HG03064 (cell line): ENCODE measurements around the gene MTHFSD.

ENCODE experiments used
- ATAC-seq: cut with Tn5 transposase; IDR thresholded peaks from one replicate; pipeline ENCODE4 v1.9.1; 2021; ENCODE audit warnings: low read depth; ENCODE audit not compliant: unreplicated experiment

Gene MTHFSD

DNA sequence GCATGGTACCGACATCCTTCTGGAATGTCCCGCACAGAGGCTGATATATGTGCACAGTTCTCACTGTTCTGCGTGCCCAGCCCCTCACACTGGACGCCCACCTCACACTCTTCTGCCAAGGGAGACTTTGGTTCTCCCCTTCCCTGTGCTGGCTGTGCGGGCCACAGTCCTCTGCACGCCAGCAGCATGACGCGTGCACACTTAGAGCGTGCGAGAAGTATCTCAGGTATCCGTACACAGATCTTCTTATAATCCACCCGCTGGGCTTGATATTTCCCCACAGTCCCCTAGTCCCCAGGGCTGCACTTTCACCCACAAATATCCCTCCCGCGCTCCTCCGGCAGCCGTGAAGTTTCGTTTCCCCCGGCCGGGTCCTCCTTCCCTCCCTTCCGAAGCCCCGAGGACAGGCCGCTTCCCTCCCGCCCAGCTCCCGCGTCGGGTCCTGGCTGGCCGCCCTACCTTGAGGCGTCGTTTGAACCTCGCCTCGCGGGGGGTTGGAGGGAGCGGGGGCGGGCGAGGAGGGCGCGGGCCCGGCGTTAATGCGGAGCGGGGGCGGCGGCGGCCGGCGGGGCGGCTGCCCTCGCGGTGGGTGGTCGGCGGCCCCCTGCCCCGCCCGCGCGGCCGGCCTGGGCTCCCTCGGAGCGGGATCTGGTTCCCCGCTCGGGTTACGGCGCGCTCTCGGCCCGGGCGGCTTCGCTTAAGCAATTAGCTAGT is 49.7 kb downstream of the MTHFSD start:
- no peak for ATAC-seq

DNA sequence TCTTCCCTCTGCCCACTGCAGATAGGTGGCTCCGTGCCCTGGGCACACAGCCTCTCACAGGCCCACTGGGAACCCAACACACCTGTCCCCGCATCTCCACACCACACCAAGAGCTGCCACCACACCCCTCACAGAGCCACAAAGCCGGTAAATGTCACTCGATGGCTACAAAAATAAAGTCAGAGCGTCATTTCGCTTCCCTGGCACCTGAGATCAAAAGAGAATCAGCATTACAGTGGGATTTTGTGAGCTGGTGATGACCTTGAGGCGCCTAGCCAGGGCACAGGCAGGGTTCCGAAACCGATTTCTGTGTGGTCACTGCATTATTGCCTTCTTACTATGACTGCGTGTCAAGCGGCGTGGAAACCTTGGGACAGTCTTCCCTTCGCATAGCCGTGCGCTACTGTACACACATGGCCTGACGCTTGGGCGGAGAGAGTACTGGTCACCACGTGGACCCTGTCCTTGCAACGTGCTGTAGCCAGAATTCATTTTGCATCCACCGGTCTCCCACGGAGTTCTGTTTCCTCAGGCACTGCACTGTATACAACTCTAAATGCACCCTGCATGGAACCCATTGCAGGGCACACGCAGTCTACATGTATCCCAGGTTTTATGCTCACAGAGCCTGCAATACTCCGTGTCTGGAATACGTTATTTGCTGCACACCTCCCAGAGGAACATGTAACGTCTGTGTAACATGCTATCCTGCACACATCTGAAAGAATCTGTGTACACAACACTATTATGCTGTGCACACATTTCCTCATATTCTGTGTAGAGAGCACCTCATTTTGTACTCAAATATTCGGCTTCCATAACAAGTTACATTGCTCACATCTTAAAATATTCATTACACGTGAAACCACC is 50.5 kb downstream of the MTHFSD start:
- ATAC-seq, result no peak

DNA sequence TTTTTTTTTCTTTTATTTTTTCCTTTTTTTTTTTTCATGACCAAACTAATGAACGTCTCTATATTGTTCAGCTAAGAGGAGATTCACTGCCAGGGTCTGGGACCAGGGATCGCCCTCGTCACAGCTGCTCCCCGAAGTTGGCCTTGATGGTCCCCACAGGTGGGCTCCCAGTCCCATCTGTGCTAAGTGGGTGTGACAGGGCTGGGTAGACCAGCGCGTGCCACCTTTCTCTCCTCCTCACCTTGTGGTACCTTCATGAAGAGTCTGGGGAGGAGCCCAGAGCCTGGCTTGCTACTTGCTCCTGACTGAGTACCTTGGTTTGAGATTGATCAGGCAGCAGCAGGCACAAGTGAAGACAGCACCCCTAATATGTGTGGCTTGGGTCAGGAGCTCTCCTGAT is 51.2 kb downstream of the MTHFSD start:
- ATAC-seq, result no peak

DNA sequence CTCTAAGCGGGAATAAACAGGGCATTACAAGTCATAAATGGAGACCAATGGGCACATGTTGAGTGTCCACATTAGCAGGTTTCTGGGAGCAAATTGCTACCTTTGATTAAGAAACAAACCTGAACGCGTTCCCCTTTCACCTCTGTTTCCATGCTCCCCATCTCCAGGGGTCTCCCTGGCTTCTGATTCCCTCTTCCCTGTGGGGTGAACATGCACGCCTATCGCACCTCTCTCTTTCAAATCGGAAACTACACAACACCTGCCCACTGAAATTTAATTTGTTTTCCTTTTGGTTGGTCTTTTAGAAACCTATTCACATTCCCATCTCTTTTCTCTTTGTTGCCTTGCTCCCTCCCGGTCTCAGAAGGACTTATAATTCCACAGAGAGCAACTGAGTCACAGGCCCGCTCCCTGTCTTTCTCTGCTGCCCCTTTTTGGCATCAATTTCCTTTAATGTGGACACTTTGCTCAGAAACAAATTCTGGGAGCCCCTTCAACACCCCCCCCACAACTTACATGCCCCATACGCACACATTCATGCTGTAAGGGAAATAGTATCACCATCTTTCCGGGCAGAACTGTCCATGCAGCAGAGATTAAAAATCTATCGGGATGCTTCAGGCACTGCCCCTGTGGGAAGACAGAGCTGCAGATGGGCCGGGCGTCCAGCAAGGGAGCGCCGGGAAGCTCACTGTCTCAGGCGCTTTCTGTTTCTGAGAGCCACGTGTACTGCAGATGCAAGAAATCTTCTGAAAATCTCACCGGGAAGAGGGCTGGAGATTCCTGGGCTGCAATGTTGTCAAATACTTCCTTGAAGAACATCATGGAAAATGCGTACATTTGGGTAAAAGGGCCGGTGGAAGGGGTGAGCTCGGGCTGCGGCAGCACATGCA is 51.9 kb downstream of the MTHFSD start:
- ATAC-seq, result no peak

DNA sequence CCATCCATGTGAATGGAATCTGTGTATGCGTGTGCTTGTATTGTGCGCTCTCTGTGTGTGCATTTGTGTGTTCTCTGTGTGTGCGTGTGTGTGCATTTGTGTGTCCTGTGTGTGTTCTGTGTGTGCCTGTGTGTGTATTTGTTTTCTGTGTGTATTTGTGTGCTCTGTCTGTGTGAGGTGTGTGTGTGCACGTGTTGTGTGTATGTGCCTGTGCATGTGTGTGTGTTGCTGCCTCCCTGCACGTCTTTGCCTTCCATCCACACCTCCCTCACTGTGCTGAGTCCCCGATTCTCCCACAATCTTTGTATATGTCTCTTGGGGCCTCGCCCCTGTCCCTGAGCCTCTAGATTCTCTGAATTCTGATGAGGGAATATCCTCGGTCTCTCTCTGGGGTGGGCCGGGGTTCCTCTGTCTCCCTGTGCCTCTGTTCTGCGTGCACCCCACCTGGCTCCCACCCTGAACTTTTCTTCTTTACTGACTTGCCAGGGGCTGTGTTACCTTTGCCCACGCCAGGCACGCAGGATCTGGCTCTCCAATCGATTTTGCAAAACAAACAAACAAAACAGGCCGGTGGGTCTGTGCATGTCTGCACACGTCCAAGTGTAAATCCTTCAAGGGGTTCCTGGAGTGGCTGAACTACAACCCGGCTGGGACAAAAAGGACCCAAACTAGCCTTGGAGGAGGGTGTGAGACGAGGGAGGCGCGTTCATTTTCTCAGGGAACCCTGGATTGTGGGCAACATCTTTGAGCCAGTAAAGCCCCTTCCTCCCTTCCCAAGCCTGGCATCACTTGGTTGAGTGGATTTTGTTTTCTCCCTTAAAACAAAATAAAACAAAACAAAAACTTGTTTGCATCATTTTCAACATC is 52.8 kb downstream of the MTHFSD start:
- no peak for ATAC-seq

DNA sequence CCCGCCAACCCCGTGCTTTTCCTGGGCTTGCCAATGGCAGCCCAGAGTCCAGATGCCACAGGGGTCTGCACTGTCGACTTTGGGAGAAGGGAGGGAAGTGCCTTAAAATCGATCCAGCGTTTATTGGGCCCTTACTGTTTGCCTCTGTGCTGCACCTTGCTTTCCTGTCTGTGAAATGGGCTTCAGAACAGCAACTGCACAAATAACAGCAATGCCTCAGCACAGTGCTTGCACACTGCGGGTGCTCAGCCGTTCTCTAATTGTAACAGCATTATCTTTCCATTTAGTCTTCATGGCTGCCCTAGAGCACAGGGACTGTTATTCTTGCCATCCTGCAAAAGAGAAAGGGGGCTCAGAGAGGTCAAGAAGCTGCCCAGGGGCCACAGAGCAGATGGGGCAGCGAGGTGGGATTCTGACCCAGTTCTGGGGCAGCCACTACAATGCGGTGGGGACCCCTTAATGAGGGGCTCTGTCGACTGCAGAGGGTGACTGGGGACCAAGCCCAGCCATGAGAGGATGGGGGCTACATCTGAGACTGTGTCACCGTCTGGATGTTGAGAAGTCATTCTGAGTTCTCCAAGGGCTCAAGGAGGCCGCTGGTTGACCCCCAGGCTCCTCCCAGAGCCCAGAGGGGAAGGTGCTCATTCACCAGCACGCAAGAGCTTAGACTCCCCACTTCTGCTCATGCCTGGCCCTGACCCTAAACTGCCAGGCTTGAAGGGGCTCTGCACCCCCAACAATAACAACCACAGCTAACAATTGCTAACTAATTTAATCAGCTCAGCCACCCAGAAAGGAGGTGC is 54.1 kb downstream of the MTHFSD start:
- no peak for ATAC-seq

DNA sequence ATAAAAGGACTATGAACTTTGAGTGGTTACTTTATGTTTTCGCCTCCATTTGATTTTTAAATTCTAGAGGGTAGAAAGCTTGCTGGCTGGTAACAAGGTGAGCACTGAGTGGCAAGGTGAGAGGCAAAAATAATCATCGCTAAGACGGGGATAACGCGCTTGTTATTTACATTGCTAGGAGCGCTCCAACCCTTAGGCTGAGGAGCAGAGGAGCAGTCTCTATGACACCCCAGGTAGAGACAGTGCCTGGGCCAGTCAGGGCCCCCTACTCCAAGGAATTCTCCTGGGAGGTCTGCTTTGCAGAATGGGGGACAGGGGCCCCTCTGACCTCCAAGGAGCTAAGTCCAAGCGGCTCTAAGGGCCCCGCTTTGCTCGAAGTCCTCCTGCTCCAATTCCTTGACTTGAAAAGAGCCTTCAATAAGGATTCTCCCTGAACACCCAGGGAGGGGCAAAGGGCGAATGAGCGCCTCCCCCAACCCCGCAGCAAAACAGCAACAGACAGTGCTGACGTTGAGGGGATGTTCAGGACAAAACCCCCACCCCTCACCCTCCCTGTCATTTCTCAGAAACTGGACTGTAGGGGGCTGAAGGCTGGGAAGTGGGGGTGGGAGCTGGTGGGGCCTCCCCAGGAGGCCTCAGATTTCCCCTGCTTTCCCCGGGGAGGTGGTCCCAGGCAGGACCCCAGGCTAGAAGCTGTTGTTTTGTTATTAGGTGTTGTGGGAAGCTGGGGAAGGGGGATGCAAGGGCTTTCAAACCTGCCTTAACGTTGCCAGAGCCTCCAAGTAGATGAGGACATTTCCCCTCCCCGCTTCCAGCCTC is 54.9 kb downstream of the MTHFSD start:
- ATAC-seq, result no peak

DNA sequence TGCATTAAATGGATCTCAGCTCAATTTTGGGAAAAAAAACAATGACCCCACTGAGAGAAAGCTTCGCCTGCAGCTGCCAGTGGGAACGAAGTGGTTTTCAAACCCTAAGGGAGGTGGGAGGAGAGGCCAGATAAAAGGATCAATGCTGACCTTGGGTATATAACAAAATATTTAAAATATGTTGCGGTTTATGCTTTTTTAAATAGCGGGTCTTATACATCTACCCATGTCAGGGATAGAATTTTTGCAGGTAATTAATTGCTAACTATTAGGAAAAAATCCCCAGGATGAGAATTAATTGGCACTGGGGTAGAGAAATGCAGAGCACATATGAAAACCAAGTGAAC is 55.6 kb downstream of the MTHFSD start:
- ATAC-seq, result no peak

DNA sequence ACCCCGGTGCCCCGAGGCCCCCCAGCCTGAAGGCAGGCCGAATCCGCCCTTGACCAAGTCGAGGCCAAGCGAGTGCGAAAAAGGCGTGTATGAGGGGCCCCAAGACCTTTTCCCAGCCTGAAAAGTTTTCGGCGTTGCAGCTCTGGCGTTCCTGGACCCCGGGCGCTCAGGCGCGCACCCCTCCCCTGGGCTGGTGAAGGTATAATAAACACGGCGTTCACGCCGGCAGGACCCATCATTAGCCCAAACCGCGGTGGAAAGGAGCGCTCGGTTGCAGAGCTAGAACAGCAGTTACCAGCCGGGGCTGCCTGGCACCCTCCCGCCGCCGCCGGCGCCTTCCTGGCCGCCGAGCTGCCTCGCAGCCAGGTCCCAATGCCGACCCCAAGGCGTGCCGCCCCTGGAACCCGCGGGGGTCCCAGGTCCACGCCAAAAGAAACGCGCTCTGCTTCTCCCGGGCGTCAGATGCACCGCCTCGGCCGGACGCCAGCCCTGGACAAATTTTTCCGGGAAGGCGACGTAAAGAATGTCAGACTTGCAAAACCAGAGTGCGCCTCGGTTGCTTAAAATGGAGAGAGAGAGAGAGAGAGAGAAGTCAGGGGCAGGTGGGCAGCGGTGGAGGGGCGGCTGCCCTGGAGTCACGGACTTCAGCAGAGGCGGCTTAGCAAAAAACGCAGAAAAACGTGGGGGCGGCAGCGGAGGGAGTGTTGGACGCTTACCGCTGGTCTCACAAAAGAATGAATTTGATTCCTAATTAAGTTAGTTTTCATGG is 56.2 kb downstream of the MTHFSD start:
- ATAC-seq, result no peak

DNA sequence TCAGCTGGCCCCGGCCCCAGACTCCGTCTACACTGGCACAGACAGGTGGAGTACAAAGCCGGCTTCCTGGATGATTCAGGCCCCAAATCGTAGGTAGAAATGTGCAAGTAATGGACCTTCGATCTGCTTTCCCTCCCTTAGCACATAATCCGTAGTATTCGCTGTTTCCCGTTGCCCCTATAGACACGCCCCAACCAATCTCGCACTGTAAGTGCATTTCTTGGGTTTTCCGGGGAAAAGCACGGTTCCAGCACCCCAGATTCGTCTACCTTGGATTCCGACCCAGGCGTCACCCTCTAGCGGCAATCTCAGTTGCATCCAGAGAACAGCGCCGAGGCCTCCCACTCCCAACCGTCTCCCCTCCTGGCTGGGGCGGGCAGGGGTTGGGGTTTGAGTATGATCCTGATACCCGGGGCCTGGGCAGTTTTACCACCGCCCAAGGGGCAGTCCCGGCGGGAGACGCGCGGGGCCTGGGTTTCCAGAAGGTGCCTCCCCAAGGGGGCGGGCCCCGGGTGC is 56.8 kb downstream of the MTHFSD start:
- ATAC-seq, result no peak

DNA sequence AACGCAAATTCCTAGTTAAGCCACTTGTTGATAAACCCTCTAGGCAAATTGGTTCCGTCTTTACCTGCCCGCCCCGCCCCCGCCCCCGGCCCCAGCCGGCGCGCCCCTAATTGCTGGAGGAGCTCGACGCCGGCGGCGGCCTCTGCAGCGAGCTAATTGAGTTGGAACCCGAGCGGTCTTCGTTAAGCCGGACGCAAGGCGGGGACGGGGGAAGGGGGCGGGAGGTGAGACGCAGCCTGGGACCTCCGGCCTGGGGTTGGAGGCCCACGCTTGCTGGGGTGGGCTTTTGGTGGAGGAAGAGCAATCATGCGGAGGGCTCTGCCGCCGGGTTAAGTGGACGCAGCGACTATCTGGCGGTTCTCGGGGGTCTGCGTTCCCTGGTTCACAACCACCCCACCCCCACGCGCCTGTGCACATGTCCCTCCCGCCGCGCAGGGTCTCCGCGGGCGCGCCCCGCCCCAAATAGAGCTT is 57.4 kb downstream of the MTHFSD start:
- no peak for ATAC-seq

DNA sequence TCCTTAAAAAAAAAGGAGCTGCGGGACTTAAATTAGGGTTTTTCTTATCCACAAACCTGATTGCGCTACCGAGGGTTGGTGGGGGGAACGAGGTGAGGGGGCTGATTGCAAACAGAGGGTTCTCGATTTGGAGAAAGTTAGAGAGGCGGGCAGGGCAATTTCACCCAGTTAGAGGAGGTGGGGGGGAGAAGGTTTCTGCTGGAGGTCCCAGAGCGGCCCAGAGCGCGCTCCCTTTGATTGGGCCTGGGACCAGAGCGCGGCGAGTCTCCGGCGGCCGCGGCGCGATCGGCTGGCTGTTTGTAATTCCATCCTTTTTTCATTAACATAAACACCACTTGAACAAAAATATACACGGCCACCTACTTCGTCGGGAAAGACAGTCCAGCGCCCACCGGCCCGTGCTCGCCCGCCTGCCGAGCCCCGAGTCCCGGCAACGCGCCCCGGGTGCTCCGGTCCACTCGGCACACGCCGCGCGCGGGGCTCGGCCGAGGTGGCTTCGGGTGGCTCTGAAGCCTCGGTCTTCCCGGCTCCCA is 58.0 kb downstream of the MTHFSD start:
- ATAC-seq, result no peak

DNA sequence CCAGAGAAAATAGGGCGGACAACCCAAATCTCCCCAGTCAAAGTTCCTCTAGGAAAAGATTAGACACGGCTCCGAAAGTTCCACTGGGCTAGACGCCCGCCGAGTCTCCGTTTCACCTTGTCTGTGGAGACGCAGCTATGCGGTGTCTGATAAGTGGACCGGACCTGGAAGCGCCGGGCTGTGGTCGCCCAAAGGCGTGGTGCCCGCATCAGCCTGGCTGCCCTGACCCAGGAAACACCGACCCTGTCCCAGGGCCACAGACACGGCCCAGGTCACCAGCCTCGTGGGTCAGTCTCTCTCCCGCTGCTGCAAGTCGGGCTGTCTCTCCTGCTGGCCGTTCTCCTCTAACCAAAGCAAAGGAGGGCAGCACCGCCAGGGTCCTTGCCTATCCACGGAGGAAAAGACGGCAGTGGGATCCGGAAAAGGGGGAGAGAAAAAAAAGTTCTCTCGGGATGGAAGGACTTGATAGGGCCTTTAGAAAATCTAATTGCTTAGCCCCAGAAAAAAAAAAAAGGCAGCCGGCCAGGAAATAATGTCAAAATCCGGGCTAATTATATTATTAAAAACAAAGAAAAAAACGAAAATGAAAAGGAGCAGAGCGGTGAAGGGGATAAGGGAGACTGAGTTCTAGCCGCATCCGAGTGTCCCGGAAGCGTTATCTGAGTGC is 58.6 kb downstream of the MTHFSD start:
- no peak for ATAC-seq

DNA sequence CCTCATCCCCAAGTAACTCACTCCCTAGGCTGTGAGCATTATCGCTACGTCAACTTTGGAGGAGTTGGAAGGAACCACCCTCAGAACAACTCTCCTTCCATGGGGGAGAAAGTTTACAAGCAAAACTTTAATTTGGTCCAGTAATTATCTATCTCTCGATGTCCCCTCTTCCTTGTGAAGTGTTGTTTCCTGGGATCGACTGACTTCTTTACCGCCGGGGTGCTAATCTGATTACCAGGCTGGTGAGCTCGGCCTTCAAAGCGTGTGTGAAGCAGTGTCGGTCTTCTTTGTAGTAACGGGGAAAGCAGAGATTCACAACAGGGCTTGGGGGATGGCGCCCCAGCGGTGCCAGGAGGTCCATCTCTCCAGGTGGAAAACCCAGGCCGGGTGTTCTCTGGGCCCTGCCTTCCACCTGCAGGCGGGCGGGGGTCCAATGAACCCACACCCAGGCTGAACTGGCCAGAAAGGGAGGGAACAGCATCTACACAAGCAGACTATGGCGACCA is 59.2 kb downstream of the MTHFSD start:
- ATAC-seq, result no peak

DNA sequence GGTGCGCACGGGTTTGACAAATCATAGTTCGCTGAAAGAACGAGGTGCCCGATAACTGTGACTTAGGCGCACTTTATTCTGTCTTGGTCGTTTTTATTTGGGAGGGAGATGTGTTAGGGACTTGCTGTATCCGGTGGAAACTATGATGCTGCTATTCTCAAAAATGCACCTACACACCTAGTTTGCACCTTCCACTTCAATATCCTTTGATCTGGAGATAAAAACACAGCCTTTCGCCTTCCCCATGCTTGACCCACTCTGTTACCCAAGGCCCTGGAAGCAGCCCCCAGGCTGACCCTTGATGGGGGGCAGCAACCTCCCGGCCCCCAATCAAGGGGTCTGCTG is 59.7 kb downstream of the MTHFSD start:
- no peak for ATAC-seq

DNA sequence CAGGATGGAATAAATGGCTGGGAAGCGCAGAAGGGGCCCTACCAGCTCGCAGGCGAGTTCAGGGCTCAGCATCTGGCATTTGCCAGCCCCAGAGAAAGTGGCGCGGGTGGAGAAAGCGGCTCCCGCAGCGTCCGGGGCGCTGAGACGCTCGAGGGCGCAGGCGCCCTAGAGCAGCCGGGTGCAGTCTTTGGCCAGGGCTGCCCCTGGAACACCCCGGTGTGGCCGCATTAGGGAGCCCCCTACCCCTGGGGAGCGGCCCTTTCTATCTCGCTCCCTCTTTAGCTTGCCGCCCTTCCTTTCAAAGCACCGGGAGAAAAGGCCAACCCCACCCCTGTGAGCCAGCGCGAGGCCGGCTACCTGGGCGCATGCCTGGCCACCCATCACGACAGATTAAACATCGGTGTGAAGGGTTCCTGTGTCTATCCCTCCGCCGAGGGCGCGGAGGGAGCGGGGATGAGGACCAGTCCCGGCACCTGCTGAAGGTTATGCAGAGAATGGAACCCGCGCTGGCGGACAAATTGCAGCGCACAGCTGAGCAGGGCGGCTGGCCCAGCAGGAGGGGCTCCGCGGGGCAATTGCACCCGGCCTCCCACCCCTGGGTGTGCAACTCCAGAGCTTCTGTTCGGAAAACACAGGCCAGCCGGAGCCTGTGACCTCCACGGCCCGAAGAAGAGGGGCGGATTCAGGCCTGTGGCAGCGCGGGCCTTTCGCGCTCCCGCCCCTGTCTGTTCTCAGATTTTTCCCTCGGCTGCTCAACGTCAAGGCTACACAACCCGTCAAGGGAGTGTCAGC is 60.3 kb downstream of the MTHFSD start:
- ATAC-seq, result no peak
